HG02943 (cell line): Measurements from ENCODE around the gene BZW2.

Source experiments
- ATAC-seq: cut with Tn5 transposase; IDR thresholded peaks from one replicate; pipeline ENCODE4 v1.9.1; 2021; ENCODE audit warnings: mild to moderate bottlenecking, low read depth, moderate library complexity; ENCODE audit not compliant: unreplicated experiment

The BZW2 gene

DNA sequence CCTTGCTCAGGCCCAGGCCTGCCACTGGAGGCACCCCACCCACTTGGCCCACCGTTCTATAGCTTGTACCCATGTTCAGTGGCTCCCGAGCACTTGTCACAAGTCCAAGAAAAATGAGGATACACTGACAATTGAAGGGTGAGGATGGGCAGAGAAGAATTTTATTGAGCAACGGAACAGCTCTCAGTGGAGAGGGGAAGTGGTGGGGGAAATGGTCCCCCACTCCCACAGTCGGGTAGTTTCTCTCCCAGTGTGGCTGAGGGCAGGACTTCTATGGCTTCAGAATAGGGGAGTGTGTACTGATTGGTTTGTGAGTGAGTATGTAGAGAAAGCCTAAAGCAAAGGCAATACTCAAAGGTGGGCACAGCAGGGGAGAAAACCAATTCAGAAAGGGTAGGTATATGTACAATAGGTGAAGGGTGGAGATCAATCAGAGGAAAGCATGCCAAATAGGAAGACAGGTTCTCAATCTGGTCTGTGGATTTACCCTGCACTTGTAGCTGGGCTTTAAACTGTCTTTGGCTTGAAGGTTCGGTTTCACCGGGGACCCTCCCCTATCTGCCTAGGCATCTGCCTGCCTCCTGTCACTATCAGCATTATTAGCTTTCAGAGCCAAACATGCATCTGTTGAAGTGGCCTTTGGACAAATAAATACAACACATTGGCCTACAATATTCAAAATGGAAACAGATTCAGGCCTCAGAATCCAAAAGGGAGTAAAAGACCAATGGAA is 98.7 kb downstream of the BZW2 start:
- no peak for ATAC-seq

DNA sequence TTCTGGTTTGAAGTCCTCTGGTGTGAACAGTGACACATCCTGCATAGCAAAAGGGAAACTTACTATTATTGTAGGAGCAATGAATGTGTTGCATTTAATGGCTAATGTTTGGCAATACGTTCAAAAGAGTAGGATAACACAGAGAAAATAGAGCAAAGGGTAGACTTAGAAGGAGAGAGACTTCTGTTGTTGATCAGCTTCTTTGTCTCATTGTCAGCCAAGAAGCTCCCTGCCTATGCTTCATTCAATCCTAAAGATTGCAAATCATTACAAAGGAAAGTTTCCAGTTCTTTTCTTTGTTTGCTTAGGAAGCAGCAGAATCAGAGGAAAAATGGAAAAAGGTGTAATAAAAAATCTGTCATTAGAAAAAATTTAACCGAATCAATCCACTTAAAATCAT is 99.7 kb downstream of the BZW2 start:
- ATAC-seq = no peak

DNA sequence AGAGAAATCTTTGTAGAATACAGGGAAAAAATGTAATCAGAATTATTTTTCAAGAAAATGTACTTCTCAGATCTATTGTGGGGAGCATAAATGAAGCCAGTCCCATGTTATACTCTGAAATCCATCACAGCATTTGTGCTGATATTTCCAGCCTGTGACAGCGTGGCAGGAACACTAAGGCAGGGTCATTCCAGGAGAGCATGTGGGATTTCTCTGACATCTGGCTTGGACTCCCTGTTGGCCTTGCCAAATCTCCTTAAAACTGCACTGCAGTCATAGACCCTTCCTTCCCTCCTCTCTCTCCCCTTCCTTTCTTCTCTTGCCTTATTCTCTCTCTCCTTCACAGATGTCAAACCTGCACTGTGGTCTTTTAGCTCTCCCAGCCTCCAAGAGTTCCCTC is 101.1 kb downstream of the BZW2 start:
- ATAC-seq = no peak

DNA sequence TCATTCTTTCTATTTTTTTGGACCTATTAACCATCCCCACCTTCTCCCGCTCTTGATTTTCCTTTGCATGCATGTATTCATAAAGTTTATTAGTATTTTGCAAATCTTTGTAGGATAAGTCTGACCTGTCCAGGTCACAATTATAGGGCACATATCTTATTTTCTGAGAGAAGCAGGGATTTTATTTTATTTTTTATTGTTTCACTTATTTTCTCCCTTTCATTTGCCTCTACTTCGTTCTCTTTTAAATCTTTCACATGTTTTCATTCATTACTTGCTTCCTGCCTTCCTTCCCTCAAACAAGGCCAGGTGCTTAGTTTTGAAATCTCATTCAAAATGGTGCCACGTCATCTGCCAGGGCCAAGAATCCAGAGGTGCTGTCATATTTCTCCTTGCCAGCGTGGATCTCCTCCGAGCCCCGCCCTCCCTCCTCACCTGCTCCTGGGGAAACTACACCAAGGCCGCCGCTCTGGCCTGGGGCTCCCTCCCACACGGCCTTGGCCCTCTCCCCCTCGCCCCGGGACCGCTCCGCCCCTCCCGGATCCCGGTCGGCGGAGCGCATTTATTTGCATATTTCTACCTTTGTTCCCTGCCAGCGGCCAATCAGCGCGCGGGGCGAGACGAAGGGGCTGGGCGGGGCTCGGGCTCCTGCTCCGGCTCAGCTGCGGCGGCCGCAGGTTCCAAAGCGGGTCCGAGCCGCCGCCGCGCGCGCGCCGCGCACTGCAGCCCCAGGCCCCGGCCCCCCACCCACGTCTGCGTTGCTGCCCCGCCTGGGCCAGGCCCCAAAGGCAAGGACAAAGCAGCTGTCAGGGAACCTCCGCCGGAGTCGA is 107.3 kb downstream of the BZW2 start, which contains the start of gene TSPAN13:
Gene TSPAN13, plus strand, starts transcription at position 654 of the 830 bp plus-strand sequence. CDS start 213 bp downstream, outside the sequence.
- peak; percentile 56 for ATAC-seq

DNA sequence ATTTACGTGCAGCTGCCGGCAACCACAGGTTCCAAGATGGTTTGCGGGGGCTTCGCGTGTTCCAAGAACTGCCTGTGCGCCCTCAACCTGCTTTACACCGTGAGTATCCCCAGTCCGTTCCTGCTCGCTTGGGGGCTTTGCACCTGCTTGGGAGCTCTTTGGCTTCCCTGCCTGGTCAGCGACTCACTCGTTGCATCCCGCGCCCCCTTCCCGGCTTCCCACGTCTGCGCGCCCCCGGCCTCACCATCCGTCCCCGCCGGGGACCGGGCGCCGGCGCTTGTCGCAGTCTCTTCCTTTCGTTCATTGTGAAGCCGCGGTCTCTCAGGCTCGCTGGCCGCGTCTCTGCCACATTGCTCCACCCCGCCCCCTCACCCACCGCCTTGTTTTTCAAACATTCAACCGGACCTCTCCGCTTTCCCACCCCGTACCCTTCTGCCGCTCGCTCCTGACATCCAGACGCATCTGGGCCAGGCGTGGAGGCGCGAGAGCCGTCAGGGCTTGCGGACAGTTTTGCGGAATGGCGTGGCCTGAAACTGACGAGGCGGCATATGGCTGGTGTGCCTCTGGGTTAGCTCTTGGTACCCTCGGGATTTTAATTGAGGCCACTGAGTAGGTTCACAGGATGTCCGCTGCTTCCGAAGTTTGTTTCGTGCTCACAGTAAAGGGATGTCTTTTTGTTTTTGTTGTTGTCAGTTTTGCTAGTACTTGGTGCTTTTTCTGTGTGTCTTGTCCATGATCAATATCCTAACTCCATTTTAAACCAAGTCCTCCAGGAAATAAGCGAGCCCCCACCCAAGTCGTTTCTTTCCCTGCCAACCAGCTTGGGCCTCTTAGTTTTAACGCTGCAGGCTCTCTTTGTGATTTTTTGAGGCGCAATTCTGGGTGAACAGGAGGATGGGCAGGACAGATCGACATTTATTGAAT is 108.2 kb downstream of the BZW2 start:
- ATAC-seq = peak; percentile 27

DNA sequence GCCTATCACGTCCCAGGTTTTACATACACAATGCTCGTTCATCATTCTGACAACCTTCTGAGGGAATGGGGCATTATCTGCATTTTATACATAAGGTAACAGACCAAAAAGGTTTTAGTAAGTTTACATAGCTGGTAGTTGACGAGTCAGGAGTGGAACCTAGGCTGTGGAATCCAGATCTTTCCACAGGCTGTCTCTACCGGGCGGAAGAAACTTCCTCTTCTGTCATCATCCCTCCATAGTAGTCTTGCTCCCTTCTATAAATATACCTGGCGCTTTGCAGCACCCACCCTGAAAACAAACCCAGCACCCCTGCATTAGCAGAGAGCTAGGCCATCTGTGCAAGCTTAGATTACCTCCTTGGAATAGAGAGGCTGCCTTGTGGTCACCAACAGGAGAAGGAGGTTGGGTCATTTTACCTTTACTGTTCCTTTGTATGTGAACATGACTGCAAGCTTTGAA is 108.9 kb downstream of the BZW2 start:
- no peak for ATAC-seq

DNA sequence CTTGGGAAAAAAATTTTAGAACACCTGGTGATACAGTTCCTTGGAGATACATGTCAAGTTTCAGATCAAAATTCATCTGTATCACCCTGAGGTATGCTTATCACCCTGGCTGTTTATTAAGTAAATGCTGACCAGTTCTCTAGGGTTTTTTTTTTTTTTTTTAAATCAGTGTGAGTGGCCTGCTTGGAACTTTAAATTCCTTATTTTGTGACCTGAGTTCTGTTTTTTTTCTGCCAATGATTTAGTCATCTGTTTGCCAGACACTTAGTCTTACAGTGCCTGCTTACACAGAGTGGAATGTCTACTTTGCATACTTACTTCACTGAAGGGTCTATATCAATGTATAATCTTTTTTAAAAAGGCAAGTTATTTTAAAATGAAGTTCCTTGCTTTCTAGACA is 109.4 kb downstream of the BZW2 start:
- no peak for ATAC-seq
